Rectal smooth muscle tissue (tissue), 1 donor: ENCODE measurements around the gene BICC1.

Source experiments
- H3K27ac ChIP-seq: one replicate; pipeline ENCODE4 v1.7.0; 2013; ENCODE audit warnings: low read depth, low read length, inconsistent platforms
- H3K27me3 ChIP-seq: one replicate; pipeline ENCODE4 v1.7.0; 2013; ENCODE audit warnings: low read length; ENCODE audit not compliant: control insufficient read depth, insufficient read depth
- H3K36me3 ChIP-seq: one replicate; pipeline ENCODE4 v1.7.0; 2013; ENCODE audit warnings: low read length; ENCODE audit not compliant: control insufficient read depth, insufficient read depth
- H3K4me1 ChIP-seq: one replicate; pipeline ENCODE4 v1.7.0; 2013; ENCODE audit warnings: low read length; ENCODE audit not compliant: control insufficient read depth, insufficient read depth
- H3K4me3 ChIP-seq: one replicate; pipeline ENCODE4 v1.7.0; 2013; ENCODE audit warnings: low read length
- H3K9ac ChIP-seq: one replicate; pipeline ENCODE4 v1.7.0; 2013; ENCODE audit warnings: low read length

Gene BICC1

DNA sequence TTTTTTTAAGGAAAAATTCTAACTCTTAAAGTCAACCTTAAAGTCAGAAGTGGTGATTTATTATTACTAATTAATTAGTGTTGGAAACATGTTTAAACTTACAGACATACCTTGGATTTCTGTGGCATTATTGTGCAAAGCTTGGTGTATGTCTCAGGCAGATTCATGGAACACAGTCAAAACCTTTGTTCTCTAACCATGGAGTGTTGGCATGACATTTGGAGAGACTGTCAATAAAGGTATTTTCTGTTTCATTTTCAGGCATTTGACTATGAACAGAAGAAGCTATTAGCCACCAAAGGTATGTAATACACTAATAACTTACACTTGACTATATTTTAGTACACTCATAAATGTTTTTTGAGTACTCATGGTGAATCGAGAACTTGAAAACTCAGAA lies 293.7 kb downstream of the BICC1 start:
- Histone ChIP-seq H3K27me3 (no peaks in the 10 kb centered on the region), H3K4me3 (no peak overlapping the region), H3K27ac (no peak overlapping the region), H3K9ac (no peak overlapping the region), H3K4me1 (no peaks in the 10 kb centered on the region), H3K36me3 (no peaks in the 10 kb centered on the region)

DNA sequence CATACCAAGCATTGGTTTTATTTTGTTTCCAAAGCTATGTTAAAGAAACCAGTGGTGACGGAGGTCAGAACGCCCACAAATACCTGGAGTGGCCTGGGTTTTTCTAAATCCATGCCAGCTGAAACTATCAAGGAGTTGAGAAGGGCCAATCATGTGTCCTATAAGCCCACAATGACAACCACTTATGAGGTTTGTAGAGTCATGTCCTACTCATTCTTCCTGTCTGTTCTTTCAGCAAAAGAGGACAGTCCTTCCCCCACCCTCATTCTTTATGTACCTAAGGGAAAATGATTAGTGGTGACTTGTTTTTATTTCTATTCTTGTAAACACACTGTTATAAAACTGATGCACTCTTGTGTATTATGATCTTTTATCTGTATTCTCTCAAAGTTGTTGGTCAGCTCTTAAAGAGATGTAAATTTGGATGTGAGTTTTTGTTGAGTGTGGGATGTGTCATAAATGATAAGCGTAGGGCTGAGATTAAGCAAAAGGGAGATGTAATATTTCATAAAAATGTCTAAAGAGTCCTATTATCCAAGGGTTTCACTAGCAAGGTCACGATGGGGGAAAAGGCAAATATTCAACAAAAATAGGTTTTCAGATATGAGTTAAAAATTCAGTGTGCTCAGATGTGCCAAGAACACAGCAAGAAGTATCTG lies 294.4 kb downstream of the BICC1 start:
- Histone ChIP-seq H3K36me3 (no peaks in the 10 kb centered on the region), H3K27me3 (no peaks in the 10 kb centered on the region), H3K27ac (no peak overlapping the region), H3K4me3 (no peak overlapping the region), H3K4me1 (no peaks in the 10 kb centered on the region), H3K9ac (no peak overlapping the region)

GRCh38 chr10:58807629-58808022 lies 295.0 kb downstream of the BICC1 start:
- H3K9ac ChIP-seq = no peak overlapping the region
- no peak overlapping the region for H3K27ac ChIP-seq
- H3K27me3 ChIP-seq = no peaks in the 10 kb centered on the region
- H3K4me3 ChIP-seq = no peak overlapping the region
- no peaks in the 10 kb centered on the region for H3K4me1 ChIP-seq
- no peaks in the 10 kb centered on the region for H3K36me3 ChIP-seq

DNA sequence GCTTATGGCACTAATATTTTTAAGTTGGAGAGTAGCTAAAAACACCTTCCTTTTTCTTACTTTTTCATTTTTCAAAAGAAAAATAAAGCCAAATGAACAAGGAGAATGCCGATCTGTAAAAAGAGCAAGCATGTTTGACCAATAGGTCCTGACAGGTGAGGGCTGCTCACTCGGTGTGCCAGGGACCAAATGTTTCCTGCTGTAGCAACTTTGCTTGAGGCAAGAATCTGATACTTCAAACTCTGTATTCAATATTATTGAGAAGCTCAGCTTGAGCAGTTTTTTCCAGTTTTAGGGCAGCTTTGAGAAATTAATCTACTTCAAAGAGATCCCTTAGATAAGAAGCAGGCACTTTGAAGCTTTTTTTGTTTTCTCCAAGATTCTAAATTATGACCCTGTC lies 298.1 kb downstream of the BICC1 start:
- Histone ChIP-seq H3K27me3 (no peaks in the 10 kb centered on the region), H3K4me3 (no peak overlapping the region), H3K36me3 (no peaks in the 10 kb centered on the region)

GRCh38 chr10:58813573-58813972 lies 300.9 kb downstream of the BICC1 start:
- H3K27me3 ChIP-seq = no peaks in the 10 kb centered on the region
- no peaks in the 10 kb centered on the region for H3K4me1 ChIP-seq
- peaks cover 2% of the 10 kb centered on the region for H3K36me3 ChIP-seq
- H3K4me3 ChIP-seq = no peak overlapping the region
- no peak overlapping the region for H3K9ac ChIP-seq
- no peak overlapping the region for H3K27ac ChIP-seq

More for the DNA sequence above, 298.1 kb downstream of the BICC1 start:
- no peak overlapping the region for H3K27ac ChIP-seq
- no peaks in the 10 kb centered on the region for H3K4me1 ChIP-seq
- H3K9ac ChIP-seq = no peak overlapping the region

DNA sequence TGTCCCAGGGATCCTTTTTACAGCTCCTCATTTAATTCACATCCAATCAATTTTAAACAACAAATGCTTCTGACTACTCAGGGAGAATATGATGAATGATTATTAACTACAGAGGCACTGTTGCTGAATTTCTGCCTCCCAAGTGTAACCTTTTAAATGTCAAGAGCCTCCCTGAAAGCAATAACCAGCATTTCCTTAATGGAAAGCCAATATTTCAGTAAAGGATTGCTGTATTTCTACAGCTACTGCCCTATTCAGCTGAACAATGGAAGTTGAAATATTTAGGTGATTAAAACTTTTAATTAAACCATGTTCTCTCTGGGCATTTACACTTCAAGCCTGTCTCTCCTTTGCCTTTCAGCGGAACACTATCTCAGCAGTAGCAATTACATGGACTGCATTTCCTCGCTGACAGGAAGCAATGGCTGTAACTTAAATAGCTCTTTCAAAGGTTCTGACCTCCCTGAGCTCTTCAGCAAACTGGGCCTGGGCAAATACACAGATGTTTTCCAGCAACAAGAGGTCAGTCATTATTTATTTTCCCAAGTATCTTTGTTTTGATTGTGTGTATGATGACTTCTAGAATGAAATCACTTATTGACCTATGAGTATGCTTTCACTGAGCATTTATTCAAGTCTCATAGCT lies 304.7 kb downstream of the BICC1 start:
- H3K27me3 ChIP-seq = no peaks in the 10 kb centered on the region
- H3K27ac ChIP-seq = no peak overlapping the region
- H3K9ac ChIP-seq = no peak overlapping the region
- H3K4me1 ChIP-seq = no peaks in the 10 kb centered on the region
- H3K36me3 ChIP-seq = peaks cover 2% of the 10 kb centered on the region
- no peak overlapping the region for H3K4me3 ChIP-seq

GRCh38 chr10:58818900-58819299 lies 306.2 kb downstream of the BICC1 start:
- no peaks in the 10 kb centered on the region for H3K27me3 ChIP-seq
- H3K27ac ChIP-seq = no peak overlapping the region
- peaks cover 2% of the 10 kb centered on the region for H3K36me3 ChIP-seq
- H3K9ac ChIP-seq = no peak overlapping the region
- no peak overlapping the region for H3K4me3 ChIP-seq
- H3K4me1 ChIP-seq = no peaks in the 10 kb centered on the region

- Histone ChIP-seq H3K9ac (no peak overlapping the region), H3K27me3 (no peaks in the 10 kb centered on the region), H3K4me1 (no peaks in the 10 kb centered on the region), H3K36me3 (peaks cover 2% of the 10 kb centered on the region), H3K4me3 (no peak overlapping the region), H3K27ac (no peak overlapping the region)
Measured at GRCh38 chr10:58820386-58820785, 307.7 kb downstream of the BICC1 start.

GRCh38 chr10:58820861-58821751 lies 308.4 kb downstream of the BICC1 start:
- Histone ChIP-seq H3K36me3 (peaks cover 2% of the 10 kb centered on the region), H3K9ac (no peak overlapping the region), H3K27ac (no peak overlapping the region), H3K4me1 (no peaks in the 10 kb centered on the region), H3K27me3 (no peaks in the 10 kb centered on the region), H3K4me3 (no peak overlapping the region)

GRCh38 chr10:58821752-58822056 lies 309.0 kb downstream of the BICC1 start:
- Histone ChIP-seq H3K4me1 (no peaks in the 10 kb centered on the region), H3K27ac (no peak overlapping the region)

GRCh38 chr10:58823983-58824382 lies 311.3 kb downstream of the BICC1 start:
- no peak overlapping the region for H3K4me3 ChIP-seq
- no peaks in the 10 kb centered on the region for H3K4me1 ChIP-seq
- H3K9ac ChIP-seq = no peak overlapping the region
- no peaks in the 10 kb centered on the region for H3K27me3 ChIP-seq
- H3K36me3 ChIP-seq = no peaks in the 10 kb centered on the region
- H3K27ac ChIP-seq = no peak overlapping the region

More at GRCh38 chr10:58821752-58822056, 309.0 kb downstream of the BICC1 start:
- H3K4me3 ChIP-seq = no peak overlapping the region
- no peak overlapping the region for H3K9ac ChIP-seq
- H3K27me3 ChIP-seq = no peaks in the 10 kb centered on the region
- H3K36me3 ChIP-seq = no peaks in the 10 kb centered on the region

GRCh38 chr10:58824396-58824795 lies 311.7 kb downstream of the BICC1 start:
- H3K9ac ChIP-seq = no peak overlapping the region
- H3K4me1 ChIP-seq = no peaks in the 10 kb centered on the region
- no peak overlapping the region for H3K4me3 ChIP-seq
- no peaks in the 10 kb centered on the region for H3K36me3 ChIP-seq
- H3K27ac ChIP-seq = no peak overlapping the region
- no peaks in the 10 kb centered on the region for H3K27me3 ChIP-seq
